Ecto neural progenitor cell (in vitro differentiated cells): ENCODE measurements around the gene EBPL.

Source experiments
- DNase-seq: peaks from one replicate; pipeline ENCODE4 v3.0.0-alpha.2; 2018; ENCODE audit warnings: low spot score

EBPL gene

DNA sequence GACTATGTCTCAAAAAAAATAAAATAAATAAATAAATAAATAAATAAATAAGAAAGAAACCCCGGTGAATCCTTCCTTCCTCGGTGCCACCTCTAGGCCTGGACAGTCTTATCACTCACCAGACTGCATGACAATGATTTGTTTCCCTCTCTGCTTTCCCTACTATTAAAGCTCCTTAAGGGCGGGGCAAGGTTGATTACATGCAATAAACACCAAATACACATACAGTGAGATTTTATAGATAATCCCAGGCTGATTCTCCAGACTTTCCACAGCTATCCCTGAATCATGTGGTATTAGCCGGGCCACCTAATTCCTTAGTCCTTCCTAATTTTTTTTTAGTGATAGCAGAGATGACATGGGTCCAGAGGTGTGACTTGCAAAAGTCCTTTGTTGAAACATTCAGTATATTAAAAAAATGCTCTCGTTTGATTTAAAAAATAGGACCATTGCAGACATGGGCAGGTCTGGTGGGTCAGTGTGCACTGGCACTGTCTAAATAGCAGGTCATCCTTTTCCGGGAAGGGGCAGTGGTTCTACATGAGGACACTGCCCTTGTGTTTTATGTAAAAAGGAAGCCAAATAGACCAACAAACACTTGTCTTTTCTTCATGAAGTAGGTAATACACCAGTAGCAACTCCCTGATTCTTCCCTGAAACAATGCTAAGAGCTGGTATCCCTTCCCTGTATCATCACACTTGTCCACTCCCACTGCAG lies 14.5 kb downstream of the EBPL start:
- no peak for DNase-seq

DNA sequence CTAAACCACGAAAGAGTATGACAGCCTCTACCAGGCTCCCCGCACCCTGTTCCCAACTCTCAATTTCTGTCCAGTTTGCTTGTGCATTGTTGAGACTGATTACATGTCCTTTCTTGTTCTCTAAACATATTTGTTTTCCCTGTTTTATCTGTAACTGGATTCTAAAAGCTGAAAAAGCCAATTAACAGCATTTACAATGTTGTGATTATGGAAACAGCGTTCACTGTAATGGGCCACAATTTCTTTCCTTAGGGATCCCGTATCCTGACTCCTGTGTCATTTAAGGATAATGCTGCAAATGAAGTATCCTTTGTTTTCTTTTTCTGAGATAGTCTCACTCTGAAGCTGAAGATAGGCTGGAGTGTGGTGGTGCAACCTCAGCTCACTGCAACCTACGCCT lies 20.5 kb downstream of the EBPL start:
- DNase-seq = no peak

DNA sequence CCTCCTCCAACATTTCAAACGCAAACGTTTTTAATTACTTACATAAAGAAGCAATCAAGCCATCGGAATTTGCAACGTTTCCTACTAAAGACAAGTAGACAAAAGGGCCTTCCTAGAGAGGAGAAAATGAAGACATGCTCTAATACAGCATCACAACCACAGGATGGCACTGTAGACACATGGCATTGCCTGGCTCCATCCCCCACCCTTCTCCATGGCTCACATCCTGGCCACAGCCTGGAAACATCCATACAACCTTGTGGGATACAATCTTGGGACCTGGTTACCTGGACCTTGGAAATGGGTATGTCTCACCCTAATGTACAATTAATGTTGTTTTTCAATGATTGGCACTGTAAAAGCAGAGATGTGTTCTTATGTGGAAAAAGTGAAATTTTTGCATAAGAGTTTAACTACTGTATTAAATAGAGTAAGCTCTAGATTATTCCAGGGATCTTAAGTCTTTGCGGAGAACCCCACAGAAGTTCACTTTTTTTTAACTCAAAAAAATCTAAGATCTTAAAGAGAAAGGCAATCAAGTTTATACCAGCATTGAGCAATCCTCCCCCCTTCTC lies 21.5 kb downstream of the EBPL start:
- DNase-seq = peak; percentile 66

DNA sequence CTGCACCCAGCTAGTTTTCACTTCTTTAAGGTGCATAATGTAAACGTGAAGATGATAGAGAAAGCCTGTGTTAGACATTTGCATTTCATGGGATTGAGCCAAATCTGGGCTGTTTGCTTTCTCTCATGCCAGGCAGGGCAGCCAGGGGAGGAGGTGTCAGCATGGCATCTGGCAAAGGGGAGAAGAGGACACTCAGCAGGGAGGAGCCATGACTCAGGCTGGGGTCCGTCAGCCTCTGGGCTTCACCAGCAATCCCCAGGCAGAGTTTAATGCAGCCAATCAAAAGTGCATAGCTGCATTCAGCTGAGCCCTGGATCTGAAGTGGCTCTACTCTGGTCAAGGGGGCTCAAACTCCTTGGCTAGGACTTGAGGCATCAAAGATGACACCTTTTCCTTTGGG lies 23.5 kb downstream of the EBPL start:
- no peak for DNase-seq

DNA sequence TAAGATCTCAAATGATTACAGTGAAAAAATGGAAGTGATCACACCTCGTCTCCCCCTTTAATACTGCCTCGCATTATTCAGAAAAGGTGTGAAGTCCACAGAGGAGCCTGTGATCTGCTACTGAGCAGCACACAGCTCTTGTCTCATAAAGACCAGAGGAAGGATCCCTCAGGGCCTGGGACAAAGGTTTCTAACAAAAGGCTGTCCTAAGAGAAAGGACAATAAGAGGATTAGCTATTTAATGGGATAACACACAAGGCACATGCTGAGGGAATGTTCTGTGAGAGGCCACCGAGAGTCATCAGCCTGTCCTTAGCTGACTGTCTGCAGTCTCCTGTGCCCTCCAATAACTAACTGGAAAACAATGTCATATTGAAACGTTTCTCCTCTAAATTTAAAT lies 26.7 kb downstream of the EBPL start:
- DNase-seq = no peak

DNA sequence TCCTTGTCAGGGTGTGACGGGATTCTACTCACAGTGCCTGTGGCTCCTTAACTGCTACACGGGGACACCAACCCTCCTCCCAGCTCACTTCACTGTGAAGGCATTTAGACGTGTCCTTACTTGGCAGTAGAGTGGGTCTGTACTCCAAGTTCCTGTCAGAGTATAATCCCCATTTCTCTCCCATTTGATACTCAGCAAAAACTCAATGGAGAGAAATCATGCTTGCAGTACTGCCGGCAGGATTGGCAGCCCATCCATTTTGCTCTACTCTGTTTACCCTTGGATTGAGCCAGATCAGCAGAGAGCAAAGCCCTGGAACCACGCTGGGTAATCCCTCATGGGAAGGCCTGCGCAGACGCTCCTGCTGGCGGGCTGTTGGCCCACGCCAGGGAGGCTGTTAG lies 34.0 kb downstream of the EBPL start:
- DNase-seq = peak; percentile 57

DNA sequence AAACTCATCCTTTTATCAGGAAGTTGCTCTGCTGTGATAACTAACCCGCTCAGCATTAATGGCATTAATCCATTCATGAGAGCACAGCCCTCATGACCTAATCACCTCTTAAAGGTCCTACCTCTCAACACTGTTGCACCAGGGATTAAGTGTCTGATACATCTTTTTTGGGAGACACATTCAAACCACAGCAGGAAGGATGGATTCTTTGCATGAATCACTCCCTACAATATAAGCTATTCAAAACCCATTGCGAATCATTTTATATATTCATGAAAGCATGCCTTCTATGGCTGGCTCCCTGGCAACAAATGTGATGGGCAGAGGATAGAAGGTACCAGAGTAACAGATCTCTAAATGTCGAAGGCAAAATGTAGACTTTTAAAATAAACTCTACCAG lies 35.4 kb downstream of the EBPL start:
- no peak for DNase-seq

DNA sequence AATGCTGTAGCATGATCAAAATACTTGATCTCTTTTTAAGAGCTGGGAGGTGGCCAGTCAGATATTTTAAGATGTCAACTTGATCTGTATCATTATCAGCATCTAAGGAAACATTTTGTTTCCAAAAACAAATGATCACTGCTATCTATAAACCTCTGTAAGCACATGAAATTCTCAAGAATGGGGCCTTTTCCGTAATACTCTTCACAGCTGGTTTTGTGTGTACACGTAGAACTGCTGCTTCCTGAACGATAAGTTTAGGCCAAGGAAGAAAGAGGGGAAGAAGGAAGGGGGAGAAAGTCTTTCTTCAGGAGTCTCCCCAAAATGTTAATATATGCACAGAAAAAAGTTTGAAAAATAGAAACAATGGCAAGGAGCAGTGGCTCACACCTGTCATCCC lies 37.3 kb downstream of the EBPL start:
- no peak for DNase-seq

DNA sequence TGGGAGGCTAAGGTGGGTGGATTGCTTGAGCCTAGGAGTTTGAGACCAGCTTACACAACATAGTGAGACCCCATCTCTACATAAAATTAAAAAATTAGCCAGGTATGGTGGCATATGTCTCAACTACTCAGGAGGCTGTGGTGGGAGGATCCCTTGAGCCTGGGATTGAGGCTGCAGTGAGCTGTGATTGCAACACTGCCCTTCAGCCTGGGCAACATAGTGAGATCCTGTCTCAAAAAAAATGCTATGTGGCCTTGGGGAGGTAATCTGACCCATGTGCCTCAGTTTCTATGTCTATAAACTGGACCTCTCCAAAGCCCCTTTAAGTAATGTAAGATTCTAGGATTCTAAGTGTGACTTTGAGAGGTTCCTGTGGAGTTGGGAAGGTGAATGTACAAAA lies 37.8 kb downstream of the EBPL start:
- no peak for DNase-seq

DNA sequence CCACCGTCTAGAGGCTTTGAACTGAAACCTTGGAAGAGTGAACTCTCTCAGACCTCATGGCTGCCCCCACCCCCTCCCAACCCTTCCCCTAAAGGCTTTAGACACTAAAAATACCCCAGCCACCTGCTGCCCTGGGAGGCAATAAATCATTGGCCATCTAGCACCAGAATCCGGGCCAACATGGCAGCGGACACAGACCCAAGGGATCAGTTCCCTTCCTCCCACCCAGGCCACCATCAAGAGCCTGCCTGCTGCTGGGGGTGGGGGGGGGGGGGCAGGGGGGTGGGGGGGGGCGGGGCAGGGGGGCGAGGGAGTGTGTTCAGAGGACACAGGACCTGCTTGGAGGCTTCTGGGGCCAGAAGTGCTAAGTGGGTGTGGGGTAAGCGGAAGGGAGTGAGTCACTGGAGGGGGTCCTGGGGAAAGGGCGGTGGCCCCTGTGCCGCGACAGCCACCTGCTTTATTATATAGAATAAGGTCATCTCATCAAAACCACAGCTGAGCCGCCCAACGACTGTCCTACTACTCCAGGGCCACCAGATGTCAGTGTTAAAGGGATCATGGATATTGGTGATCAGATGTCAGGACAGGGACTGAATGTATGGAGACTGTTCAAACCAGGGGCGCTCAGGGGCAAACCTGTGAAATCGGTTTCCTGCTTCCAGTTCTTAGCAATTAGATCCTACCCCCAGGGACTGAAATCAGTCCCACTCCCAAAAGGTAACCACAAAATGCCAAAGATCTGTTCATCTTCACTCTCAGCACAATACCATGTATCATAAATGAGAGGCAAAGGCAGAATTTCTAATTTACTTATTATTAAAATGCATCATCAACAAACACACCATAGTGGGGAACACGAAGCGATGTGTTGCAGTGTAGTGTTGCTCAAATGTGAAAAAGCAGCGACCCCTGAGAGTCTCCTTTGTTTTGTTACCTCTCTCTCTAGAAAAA lies 38.7 kb downstream of the EBPL start:
- peak; percentile 66 for DNase-seq

DNA sequence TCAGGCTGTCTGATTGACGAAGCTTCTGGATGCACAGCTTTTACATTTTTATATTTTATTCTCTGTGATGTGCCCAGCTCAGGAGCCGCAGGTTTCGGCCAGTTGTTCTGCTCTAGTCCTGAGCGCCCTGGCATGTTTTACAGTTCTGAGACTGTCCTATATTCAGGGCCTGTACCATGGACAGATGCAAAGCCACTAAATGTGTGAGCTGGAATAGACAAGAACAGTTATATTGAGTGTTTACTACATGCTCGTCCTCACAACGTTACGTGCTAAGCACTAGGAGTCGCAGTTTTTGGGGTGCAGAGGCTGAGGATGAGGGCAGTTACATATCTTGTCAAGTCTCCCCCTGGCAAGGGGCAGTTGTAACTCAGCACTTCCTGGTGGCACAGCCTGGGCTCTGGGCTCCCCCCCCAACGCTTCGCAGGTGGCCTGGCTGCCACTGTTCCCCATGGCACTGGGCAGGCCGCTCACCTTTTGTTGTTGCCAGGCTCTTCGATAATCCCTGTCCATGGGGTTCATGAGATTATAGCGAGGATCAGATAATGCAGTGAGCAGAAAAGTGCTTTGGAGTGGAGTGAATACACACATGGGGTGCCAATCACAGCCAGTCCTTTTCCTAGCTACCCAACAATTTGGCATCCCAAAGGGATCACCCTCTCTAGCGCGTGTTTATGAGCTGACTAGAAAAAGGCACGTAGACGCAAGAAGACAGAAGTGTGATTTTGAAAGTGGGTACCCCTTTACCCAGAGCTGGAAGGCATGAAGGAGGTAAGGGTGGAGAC lies 39.5 kb downstream of the EBPL start:
- DNase-seq = no peak

DNA sequence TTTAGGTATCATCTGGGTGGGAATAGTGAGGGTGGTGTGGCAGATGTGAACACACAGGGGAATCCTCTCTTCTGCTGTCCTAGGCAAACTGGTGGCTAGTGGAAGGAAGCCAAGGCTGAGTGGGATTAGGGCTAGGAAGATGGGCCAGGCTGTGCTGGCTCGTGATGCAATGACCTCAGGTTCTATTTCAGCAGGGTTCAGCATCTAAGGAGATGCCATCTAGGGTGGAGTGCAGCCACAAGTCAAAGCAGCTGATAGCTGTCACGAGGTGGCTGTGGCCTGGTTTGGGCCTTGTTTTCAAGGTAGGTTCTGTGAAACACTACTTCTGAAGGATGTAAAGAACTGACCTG lies 41.3 kb downstream of the EBPL start:
- DNase-seq = no peak

DNA sequence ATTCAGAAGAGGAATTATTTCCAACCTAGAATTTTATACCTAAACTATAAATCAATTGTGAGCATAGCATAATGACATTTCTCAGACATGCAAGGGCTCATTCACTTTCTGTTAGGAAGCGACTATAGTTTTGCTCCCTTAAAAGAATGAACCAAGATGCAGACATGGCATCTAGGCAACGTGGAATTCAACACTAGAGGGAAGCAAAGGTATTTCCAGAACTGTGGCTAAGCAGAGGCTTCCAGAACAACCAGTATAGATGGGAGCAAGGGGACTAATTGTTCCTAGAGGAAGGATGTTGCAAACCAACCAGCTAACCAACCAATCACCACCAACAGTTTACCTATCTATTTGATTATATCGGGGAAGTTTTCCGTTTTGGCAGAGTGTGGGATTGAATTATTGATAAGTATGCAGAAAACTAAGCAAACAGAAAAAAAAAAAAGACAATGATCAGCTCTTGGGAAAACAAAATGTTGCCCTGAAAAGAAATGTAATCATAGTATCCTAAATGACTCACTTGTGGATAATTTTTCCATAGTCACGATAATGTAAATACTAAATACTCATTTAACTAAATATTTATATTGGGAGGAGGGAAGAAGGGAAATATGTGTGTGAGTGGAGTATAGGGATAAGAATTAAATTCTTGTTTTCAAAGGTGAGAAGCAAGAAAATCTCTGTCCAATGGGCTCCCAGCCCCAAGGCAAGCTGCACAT lies 41.9 kb downstream of the EBPL start:
- no peak for DNase-seq

DNA sequence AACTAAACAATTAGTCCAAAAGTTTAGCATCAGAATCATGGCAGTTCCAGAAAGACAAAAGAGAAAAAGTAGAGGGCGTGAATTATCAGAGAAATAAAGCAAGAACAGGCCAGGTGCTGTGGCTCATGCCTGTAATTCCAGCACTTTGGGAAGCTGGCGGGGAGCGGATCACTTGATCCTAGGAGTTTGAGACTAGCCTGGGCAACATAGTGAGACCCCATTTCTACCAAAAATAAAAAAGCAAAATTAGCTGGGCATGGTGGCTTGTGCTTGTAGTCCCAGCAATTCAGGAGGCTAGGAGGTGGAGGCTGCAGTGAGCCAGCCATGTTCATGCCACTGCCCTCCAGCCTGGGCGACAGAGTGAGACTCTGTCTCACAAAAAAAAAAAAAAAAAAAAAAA lies 44.6 kb downstream of the EBPL start:
- no peak for DNase-seq

DNA sequence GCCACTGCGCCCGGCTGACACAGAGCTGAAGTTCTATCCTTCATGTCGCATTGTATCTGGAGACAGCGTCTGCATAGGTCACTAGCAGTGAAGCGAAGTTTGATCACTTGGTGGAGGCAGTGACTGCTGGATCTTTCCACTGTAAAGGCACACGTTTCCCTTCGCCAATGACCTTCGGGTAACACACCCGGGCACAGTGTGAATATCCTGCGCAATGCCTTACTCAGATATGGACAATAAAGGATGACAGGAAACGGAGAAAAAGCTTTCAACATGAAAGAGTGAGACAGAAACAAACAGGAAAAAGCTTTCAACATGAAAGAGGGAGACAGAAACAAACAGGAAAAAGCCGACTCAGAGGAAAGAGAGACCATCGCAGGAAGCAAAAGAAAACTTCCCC lies 45.8 kb downstream of the EBPL start:
- DNase-seq = no peak

DNA sequence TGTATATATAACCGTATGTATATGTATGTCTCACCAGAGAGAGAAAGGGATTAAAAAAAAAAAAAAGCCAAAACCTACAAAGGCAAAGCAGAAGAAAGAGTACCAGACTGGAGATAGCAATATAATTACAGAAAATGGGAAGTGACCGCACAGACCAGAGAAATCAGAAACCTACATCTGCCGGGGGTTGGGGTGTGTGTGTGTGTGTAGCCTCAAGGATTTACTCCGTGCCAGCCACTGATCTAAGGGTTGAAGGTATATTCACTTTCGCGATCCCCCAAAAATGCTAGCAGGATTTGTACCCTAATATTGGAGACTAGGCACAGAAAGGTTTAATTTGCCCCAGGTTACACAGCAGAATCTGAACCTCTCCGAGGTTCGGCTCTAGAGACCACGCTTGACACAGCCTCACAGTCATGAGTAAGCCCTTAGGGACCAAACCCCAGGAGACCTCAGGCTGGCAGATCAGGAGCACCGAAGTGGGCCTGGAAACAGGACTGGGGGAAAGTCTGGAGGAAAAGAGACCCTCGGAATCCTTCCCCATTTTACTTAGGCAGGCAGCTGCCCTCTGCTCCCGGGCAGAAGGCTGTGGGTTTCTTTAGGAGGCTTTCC lies 48.1 kb downstream of the EBPL start:
- DNase-seq = no peak

DNA sequence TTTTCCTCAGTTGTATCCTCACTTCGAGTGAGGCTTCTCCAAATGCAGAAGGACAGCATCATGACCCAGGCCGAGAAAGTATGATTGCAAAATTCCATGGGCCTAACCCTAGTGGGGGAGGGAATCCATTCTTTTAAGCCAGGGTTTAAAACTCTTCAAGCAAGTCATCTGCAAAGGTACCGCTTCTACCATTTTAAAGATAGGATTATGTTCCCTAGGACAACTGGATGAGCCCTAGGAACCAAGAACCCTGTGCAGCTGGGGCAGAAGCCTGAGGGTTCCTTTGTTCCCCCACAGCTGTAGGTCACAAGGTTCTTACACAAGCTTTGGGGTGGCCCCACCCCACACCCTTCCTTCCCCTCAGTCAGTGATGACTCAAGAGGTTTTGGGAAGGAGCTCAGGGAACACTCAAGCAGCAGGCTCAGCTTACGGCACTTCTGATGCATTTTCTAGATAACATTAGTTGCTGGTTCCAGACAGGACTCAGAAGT lies 49.4 kb downstream of the EBPL start:
- DNase-seq = no peak

DNA sequence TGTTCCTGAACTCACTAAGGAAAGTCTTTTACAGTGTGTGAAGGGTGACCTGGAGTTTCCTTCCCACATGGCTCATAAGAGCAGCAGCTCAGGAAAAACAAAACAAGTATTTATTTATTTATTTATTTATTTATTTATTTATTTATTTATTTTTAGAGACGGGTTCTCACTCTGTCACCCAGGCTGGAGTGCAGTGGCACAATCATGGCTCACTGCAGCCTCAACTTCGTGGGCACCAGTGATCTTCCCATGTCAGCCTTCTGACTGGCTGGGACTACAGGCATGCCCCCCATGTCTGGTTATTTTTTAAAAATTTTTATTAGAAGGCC lies 52.6 kb downstream of the EBPL start:
- no peak for DNase-seq

DNA sequence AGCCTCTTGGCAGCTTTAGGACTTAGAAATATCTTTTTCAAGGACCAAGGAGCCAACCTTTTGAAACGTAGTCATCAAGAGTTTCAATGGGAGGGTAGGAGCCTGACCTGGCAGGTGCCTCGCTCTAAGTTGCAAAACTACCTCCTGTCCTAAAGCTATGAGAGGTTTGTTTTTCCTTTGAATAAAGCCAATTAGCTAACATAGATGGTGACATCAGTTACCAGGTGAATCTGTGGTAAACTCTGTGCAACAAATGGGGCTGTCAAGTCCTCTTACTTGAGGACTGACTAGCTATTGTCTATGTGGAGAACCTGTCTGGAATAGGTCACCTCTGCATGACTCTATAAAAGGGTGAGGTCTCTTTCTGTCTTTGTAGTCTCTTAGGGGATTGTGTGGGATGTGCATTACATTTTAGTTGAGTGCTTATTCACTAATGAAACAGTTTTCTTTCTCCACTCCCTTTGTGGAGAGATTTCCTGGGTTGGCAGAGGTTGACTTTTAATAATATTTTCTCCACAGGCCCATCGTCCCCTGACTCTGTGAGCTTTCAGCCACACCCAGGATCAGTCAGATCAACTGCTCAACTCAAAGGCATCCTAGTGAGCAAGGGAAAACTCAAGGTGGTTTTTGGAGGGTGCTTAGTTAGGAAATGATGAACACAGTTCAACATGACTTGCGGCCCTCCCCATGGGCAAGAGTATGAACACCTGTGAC lies 53.1 kb downstream of the EBPL start:
- DNase-seq = no peak

DNA sequence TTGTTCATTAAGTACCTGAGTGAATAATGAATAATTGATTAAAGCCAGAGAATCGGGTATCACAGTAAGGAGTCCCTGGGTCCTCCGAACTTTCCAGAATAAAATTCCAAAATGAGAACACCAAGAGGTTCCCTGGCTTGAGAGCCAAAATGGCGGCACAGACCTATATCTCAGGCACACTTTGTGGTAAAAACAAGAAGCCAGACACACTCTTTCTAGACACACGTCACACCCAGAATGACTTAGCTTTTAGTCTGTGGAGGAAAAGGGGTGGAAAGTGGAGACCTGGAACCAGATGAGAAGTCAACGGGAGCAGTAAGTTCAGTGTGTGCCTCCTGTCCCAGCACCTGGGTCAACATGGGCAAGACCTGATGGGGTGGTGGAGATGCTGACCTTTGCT lies 54.6 kb downstream of the EBPL start:
- no peak for DNase-seq
